Renal cortex interstitium (tissue), 11 donors: Measurements from ENCODE around the gene AURKB. TPM values are rescaled to one million over a fixed set of nuclear protein-coding genes. Genes with fewer than 3 reads are reported as not detected.

ENCODE experiments used
- DNase-seq, 11 donors: peaks; one replicate each; pipeline ENCODE4 v3.0.0-alpha.2; 2013; ENCODE audit warnings: low read depth in 9 of 11, low spot score in 4 of 11; ENCODE audit errors: extremely low read depth in 1 of 11
- polyA plus RNA-seq, 3 donors: library from polyadenylated mRNA; unstranded; fragments of 120-200 nt; gene quantifications; one replicate each; pipeline ENCODE4 v1.2.1, GENCODE V29; 2013; ENCODE audit not compliant: insufficient read length in 3 of 3

Gene AURKB
- polyA plus RNA-seq, 3 donors = 34.1 to 44.5 (median 36.2) TPM

DNA sequence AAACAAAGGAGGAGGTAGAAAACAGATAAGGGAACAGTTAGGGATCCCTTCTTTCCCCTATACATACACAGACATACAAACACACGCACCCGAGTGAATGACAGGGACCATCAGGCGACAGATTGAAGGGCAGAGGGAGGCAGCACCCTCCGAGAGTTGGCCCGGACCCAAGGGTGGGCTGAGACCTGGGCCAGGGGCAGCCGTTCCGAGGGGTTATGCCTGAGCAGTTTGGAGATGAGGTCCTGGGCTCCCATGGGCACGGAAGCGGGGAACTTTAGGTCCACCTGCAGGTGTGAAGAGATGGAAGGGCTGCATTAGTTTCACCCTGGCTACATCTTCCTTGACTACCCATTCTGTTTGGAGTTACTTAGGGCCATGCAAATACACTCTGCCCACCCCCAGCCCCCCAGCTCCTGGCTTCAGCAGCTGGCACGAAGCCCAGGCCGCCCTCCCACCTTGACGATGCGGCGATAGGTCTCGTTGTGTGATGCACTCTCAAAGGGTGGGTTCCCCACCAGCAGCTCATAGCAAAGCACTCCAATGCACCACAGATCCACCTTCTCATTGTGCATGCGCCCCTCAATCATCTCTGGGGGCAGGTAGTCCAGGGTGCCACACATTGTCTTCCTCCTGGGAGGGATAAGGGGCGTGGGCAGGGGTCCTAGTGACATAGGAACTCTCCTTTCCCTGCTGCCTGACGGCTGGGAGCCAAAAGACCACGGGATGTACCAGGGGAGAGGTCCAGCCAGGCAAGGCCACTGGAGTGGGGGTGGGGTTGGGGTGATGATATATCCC lies 5.4 kb downstream of the AURKB start:
- DNase-seq = no peak

- DNase-seq = peak in 8 of 11 donors; percentile 69 to 91 (median 82)
Measured at GRCh38 chr17:8192070-8192815, 18.1 kb downstream of the AURKB start.

- DNase-seq = no peak
Measured at GRCh38 chr17:8190506-8190905, 19.9 kb downstream of the AURKB start.

GRCh38 chr17:8189711-8190477 lies 20.5 kb downstream of the AURKB start, which contains the start of gene BORCS6:
Gene BORCS6, minus strand, starts transcription at chr17:8190180. Its CDS starts 40 bp downstream, at chr17:8190140.
- DNase-seq = peak; percentile 81 to 98 (median 92)

DNA sequence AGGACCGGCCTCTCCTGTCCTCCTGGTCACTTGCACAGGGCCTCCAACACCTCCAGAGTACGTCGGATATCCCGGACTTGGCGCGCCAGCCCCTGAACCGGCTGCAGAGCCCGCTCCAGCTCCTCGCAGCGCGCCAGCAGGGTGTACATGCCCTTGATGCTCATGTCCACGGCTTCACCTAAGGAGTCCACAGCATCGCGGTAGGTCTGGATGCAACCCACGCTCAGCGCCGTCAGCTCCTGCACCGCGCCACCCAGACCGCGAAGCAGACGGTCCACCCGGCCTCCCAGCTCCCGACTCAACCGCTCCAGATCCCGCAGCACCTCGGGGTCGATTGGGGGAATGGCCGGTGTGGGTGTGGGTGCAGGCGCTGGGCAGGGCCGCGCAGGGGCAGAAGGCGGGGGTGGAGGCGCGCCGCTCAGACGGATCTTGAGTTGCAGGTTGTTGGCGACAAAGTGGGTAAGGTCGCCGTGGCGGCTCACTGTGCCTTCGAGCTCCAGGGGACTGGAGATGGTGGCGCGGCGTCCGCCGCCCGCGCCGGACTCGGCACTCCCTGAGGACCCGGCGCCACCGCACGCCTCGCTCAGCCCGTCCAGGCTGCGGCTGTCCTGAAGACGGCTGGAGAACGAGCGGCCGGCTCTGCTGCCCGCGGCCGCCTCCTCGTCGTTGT lies 21.2 kb downstream of the AURKB start:
- no peak for DNase-seq

DNA sequence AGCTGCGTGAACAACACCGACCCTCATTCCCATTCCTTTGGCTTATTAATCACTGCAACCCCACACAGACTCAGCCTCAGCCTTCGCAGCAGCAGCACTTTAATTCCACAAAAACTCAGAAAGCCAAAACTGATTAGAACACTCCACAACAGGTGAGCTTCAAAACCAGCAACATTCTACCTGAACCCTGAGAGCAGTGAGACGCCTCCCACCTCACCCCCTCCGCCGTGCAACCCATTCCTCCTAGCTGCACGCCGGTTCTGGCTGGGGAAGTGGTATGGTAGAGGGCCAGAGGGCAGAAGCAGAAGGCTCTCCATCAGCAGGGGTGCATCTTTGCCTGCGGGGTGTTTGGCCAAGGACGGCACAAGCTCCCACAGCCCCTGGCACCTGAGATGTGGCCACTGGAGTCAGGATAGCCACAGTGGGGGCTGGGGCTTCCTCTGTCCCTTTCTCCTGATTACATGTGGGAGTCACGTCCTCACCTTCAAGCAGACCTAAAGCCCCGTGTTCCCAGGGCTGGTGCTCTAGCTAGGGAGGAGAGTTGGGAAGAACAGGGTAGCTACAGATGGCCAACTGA lies 22.0 kb downstream of the AURKB start:
- no peak for DNase-seq

- peak; percentile 86 to 96 (median 93) for DNase-seq
Measured at GRCh38 chr17:8187517-8188262, 22.7 kb downstream of the AURKB start.

DNA sequence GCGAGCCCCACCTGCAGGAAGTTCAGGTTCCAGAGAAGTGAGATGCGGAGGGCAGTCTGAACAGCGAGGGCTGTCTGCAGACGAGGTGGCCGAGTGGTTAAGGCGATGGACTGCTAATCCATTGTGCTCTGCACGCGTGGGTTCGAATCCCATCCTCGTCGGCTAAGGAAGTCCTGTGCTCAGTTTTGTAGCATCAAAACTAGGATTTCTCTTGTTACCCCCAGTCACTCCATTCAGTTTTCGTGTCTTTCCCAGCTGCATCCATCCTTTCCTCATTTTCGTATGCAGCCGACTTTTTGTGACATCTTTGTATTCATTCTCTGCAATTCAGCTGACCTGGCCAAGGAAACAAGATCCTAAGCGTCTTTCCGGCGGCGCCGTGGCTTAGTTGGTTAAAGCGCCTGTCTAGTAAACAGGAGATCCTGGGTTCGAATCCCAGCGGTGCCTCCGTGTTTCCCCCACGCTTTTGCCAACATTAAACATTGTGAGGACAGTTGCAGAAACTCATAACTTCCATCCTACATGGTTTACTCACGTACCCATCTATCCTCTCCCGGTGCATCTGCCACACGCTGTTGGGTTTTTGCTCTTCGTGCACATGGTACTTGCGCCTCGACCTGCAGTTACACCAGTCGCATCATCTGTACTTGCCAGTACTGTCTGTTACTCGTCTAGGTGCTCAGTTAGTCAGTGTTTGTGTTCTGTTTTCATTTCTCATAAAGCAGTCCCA lies 23.4 kb downstream of the AURKB start:
- DNase-seq = peak; percentile 87 to 94 (median 93)

DNA sequence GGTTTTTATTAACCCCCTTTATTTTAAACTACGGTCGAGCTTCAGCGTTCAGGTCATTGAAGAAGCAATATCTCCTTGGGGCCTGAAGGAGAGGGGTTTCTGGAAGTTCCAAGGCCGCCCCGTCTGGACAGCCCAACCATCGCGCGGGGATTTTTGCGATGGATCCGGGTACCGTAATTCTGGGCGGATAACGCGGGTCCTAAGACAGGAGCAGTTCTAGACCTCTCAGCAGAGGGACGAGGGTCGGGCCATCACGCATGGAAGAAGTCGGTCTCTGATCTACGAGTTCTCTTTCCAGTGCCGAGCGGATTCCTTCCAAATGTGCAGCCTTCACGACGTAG lies 24.0 kb downstream of the AURKB start:
- DNase-seq = no peak

GRCh38 chr17:8185582-8186445 lies 24.6 kb downstream of the AURKB start:
- peak in 5 of 11 donors; percentile 59 to 83 (median 75) for DNase-seq

GRCh38 chr17:8176998-8177731 lies 33.2 kb downstream of the AURKB start:
- DNase-seq = no peak

- DNase-seq = peak in 3 of 11 donors; percentile 83 to 90 (median 84)
Measured at GRCh38 chr17:8176197-8176940, 34.0 kb downstream of the AURKB start, which contains the start of gene TMEM107. Gene TMEM107, minus strand, starts transcription at chr17:8176380. Its CDS starts 94 bp downstream, at chr17:8176286.

DNA sequence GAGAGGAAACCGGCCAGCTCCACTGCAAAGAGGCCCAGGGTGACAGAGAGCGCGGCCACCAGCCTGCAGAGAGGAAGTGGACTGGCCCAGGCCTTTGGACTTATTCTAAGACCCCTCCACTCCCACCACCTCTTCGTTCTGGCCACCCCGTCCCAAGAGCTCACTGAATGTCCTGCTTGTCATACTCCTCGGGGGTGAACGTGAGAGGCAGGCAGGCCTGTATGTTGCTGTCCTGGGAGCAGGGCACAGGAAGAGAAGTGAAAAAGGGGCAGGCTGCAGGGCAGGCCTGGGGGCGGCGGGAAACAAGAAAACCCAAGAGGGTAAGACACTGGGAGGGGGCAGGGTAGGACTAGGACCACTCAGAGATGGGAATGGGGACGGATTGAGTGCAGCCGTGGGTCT lies 34.6 kb downstream of the AURKB start:
- DNase-seq = no peak

- DNase-seq = no peak
Measured at GRCh38 chr17:8173871-8174322, 36.5 kb downstream of the AURKB start.
